Measurements from ENCODE around the gene HLA-DMA. TPM values are rescaled to one million over a fixed set of nuclear protein-coding genes. Genes with fewer than 3 reads are reported as not detected.

Gene HLA-DMA
- total and polyA plus RNA-seq, 7 donors, result 16.3 to 131 (median 22.2) TPM

- intact Hi-C loops (cut with DNase I), result no loop called here
These were observed 5.1 kb downstream of the HLA-DMA start for GRCh38 chr6:32947552-32948465.

GRCh38 chr6:32946893-32947292 is 6.0 kb downstream of the HLA-DMA start:
- intact Hi-C loops (cut with DNase I), result no loop called here
- Histone ChIP-seq H3K4me3 (no peak overlapping the region), H3K27me3 (no peaks in the 10 kb centered on the region), H3K27ac (no peak overlapping the region), H3K9me3 (no peaks in the 10 kb centered on the region), H3K4me1 (no peaks in the 10 kb centered on the region), H3K36me3 (no peaks in the 10 kb centered on the region)
- TF ChIP-seq POLR2A (IDR thresholded peaks at IDR 0.05) (no peak), EP300 (IDR thresholded peaks at IDR 0.05) (no peak), POLR2AphosphoS5 (IDR thresholded peaks at IDR 0.05) (no peak)
- no peak for DNase-seq

More at GRCh38 chr6:32947552-32948465, 5.1 kb downstream of the HLA-DMA start:
- no peak for DNase-seq
- TF ChIP-seq POLR2A (IDR thresholded peaks at IDR 0.05), result no peak
- no peak for TF ChIP-seq EP300 (IDR thresholded peaks at IDR 0.05)
- TF ChIP-seq CTCF (IDR thresholded peaks at IDR 0.05), result peak in 1 of 4 experiments; percentile 26
- no peak for TF ChIP-seq POLR2AphosphoS5 (IDR thresholded peaks at IDR 0.05)
- Histone ChIP-seq H3K27me3 (no peaks in the 10 kb centered on the region), H3K9me3 (no peaks in the 10 kb centered on the region), H3K4me1 (peaks cover 0 to 5% (median 3%) of the 10 kb centered on the region in 4 donors), H3K4me3 (no peak overlapping the region), H3K36me3 (no peaks in the 10 kb centered on the region), H3K27ac (no peak overlapping the region)
- WGBS, 2 donors, result 63 to 66% methylated on average over 11 of the region's 11 CpGs

- H3K4me3 ChIP-seq, result no peak overlapping the region
- intact Hi-C loops (cut with DNase I), result no loop called here
- no peaks in the 10 kb centered on the region for H3K9me3 ChIP-seq
- no peaks in the 10 kb centered on the region for H3K36me3 ChIP-seq
- DNase-seq, result no peak
- no peak for TF ChIP-seq EP300 (IDR thresholded peaks at IDR 0.05)
- TF ChIP-seq POLR2AphosphoS5 (IDR thresholded peaks at IDR 0.05), result no peak
- TF ChIP-seq POLR2A (IDR thresholded peaks at IDR 0.05), result no peak
- no peak for TF ChIP-seq CTCF (IDR thresholded peaks at IDR 0.05)
- no peak overlapping the region for H3K27ac ChIP-seq
- H3K27me3 ChIP-seq, result no peaks in the 10 kb centered on the region
- H3K4me1 ChIP-seq, result no peaks in the 10 kb centered on the region
These were observed 6.9 kb downstream of the HLA-DMA start for GRCh38 chr6:32945953-32946352.

- 19 to 34% methylated on average over 9 of the region's 9 CpGs for WGBS, 2 donors
- H3K9me3 ChIP-seq, result no peaks in the 10 kb centered on the region
These were observed 7.7 kb downstream of the HLA-DMA start for GRCh38 chr6:32945108-32945760.

More at GRCh38 chr6:32945108-32945760, 7.7 kb downstream of the HLA-DMA start:
- Histone ChIP-seq H3K36me3 (no peaks in the 10 kb centered on the region), H3K4me1 (peaks cover 0 to 6% (median 3%) of the 10 kb centered on the region in 4 donors), H3K27me3 (no peaks in the 10 kb centered on the region), H3K4me3 (no peak overlapping the region), H3K27ac (peak overlapping the region in 3 of 4 donors; percentile 8 to 33 (median 29))
- no peak for TF ChIP-seq CTCF (IDR thresholded peaks at IDR 0.05)
- TF ChIP-seq POLR2A (IDR thresholded peaks at IDR 0.05), result no peak
- TF ChIP-seq EP300 (IDR thresholded peaks at IDR 0.05), result no peak
- no peak for TF ChIP-seq POLR2AphosphoS5 (IDR thresholded peaks at IDR 0.05)
- no peak for DNase-seq
- intact Hi-C loops (cut with DNase I), result no loop called here

Measured in sigmoid colon (tissue), 7 donors.